Mammary epithelial cell (primary cell): ENCODE measurements around the gene KMO.

Source experiments
- EZH2 ChIP-seq: IDR thresholded peaks from 2 replicates; pipeline ENCODE4 v1.6.1; 2012; ENCODE audit warnings: low read length, inconsistent platforms, borderline replicate concordance
- TF ChIP-seq, protein P1 (sequence below), 2 donors: IDR thresholded peaks in 1 of 2; conservative IDR thresholded peaks in 1 of 2; 2 replicates each; pipeline ENCODE4 v1.5.1; 2011 to 2012; ENCODE audit warnings: inconsistent platforms in 2 of 2, low read length in 2 of 2, mild to moderate bottlenecking in 2 of 2, control low read depth in 1 of 2, low read depth in 1 of 2; ENCODE audit not compliant: insufficient read depth in 1 of 2; ENCODE audit errors: extremely low read depth in 1 of 2

GRCh38 chr1:241520080-241520465 lies 12.1 kb upstream of the KMO start:
- TF ChIP-seq, protein P1, sequence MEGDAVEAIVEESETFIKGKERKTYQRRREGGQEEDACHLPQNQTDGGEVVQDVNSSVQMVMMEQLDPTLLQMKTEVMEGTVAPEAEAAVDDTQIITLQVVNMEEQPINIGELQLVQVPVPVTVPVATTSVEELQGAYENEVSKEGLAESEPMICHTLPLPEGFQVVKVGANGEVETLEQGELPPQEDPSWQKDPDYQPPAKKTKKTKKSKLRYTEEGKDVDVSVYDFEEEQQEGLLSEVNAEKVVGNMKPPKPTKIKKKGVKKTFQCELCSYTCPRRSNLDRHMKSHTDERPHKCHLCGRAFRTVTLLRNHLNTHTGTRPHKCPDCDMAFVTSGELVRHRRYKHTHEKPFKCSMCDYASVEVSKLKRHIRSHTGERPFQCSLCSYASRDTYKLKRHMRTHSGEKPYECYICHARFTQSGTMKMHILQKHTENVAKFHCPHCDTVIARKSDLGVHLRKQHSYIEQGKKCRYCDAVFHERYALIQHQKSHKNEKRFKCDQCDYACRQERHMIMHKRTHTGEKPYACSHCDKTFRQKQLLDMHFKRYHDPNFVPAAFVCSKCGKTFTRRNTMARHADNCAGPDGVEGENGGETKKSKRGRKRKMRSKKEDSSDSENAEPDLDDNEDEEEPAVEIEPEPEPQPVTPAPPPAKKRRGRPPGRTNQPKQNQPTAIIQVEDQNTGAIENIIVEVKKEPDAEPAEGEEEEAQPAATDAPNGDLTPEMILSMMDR (conservative IDR thresholded peaks at IDR 0.05 in 1 of 2, IDR thresholded peaks at IDR 0.05 in 1 of 2; ENCODE audit: extremely low read depth in 1 of 2, insufficient read depth in 1 of 2, low read depth in 1 of 2, low read length in 2 of 2): no peak
- TF ChIP-seq EZH2: no peak
